ENCODE measurements around the gene HDAC5.
"Not testable (repeated sequence)": the region's sequence is repeated elsewhere in the genome, so short reads cannot be mapped to it uniquely, and the experiment has no call there.

HDAC5 gene

DNA sequence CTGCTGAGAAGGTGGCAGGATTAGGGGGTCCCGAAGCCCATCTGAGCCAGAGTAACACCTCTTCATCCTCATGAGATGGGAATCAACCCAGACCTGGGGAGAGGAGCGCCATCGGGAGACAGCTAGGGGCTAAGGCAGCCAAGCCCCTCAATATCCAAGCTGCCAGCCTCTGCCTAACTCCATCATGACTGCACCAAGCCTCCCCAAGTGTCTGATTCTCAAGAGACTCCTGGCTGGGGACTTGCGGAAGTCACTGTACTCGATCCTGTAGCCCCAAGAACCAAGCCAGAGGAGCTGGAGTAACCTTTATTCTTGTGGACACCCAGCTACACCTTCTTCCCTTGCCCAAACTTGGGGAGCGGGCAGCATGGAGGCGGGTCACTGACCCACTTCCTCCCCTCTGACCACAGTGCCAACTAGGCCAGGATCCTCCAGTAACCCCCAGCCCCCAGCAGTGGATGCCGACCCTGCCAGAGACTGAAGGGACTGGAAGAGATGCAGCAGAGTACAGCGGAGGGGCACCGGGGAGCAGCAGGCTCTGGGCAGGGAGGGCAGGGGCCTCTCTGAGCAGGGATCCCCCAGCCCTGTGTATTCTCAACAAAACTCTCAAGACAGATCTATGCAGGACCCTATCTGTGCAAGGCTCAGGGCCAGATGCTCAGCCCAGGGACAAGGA is 13.3 kb downstream of the HDAC5 start:
- no peak for DNase-seq

DNA sequence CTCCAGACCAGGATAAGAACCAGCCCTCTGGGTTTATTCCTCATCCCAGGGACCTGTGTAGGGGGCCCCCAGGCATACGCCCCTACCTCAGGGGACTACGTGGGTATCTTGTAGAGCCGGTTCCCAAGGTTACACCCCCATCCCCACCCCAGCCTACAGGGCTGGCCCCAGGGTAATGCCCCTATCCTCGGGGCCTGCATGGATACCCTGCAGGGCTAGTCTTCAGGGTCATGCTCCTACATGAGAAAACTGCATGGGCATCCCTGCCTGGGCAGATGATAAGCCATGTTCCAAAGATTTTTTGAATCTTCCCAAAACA is 14.2 kb downstream of the HDAC5 start:
- DNase-seq, result no peak

DNA sequence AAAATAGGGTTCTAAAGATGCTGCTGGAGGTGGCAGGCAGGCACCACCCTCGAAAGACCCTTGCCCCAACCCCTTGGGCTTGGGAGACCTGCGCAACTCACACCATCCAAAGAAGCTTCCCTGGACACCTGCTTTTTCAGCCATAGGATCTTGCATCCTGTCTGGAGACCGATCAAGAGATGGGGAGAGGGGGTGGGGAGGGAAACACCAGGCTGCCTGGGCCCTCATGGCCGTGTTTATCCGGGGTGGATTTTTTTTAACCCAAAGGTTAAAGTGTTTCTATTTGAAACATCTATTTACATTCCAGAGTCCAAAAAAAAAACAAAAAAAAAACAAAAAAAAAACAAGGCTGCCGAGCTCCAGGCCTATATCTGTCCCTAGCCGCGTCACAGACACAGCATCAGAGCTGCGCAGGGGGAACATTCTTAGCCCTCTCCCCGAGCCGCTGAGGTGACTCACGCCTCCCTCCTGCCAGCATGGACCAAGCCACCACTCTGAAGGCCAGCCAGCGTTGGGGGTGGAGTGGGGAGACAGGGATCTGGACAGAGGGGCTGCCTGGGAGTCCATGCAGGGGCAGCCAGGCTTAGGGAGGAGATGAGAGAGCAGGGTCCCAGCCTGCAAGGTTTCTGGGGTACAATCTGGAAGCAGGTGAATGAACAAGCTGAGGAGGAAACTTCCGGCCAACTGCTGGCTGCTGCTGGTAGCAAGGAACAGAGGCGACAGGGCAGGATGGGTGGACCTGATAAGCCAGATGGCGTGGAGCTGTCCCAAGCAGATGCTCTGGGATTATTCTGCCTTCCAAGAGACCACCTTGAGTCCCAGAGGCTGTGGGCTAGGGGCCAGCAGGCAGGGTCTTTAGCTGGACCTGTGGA is 14.8 kb downstream of the HDAC5 start:
- DNase-seq, result no peak

DNA sequence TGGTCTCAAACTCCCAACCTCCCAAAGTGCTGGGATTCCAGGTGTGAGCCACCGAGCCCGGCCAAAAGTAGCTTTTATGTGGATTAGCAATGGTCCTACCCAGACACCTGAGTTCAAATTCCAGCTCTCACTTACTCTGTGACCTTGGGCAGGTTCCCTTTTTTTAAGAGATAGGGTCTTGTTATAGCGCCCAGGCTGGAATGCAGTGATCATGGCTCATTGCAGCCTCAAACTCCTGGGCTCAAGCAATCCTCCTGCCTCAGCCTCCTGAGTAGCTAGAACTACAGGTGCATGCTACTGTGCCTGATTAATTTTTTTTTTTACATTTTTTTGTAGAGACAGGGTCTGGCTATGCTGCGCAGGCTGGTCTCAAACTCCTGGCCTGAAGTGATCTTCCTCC is 16.6 kb downstream of the HDAC5 start:
- no peak for DNase-seq

DNA sequence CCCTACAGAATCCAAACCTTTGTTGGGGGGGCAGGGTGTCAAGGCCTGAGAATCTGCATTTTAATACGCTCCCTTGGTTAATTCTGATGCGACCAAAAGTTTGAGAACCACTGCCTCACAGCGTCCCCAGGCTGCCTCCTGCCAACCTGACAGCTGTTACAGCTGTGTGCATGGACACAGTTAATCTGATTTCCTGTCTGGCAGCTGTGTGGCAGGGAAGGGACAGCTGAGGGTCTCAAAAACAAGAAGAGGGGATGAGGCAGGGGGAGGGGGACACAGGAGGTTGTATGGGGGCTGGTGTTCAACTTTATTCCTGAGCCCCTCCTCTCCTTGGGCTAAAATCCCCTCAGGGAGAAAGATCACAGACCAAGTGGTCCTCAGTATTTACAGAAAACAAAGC is 17.5 kb downstream of the HDAC5 start:
- no peak for DNase-seq

DNA sequence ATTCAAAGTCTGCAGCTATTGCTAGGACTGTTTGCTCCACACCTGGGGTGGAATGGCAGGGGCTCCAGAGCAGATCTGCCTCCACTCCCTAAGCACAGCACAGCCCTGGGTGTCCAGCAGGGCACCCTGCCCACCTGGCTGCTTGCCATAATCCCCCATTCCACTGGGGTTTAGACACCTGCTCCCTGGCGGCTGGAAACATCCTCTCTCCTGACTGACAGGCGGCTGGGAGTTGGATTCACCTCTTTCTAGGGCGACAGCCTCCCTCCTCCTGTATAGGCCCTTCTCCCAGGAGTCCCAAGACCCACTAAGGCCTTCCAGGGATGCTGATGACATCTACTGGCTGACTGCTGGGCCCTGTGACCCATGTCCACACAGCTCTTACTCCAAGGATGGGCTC is 18.0 kb downstream of the HDAC5 start:
- DNase-seq, result no peak

DNA sequence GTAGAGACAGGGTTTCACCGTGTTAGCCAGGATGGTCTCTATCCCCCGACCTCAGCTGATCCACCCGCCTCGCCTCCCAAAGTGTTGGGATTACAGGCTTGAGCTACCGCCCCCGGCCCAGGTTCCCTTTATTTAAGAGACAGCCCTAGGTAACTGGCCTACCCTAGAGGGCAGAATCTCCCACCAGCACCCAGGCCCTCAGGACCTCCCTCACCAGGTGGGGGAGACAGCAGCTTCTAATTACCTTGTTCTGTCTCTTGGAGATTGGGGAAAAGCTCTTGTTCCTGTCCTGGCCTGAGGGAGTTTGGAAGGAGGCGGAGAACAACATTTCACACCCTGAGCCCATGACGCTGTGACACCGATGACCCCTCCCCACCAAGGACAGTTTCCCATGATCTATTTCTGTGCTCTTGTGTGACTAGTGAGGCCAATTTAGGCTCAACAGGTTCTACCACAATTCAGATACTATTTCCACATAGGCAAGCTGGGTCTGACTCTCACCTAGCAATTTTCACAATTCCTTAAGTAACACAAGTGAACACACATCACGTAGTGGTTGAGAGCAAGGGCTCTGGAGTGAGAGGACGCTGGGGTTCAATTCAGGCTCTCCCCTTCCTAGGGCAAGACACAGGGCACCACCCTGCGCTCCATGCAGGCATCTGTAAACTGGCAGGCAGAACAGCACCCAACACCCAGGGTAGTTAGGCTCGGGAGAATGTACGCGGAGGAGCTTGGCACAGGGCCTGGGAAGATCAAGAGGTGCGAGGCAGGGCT is 20.4 kb downstream of the HDAC5 start:
- DNase-seq, result no peak

DNA sequence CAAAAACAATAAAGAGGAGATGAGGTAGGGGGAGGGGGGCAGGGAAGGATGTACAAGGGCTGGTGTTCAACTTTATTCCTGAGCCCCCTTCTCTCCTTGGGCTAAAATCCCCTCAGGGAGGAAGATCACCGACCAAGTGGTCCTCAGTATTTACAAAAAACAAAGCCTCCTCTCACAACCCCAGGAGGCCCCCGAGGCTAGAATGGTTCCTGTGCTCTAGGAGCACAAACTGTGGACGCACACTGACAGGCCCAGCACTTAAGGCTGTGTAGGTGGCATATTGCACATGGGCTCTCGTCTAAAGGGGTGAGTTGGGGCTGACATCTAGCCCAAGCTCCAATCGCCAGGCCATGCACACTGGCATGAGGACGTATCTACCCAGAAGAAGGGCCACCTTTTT is 21.6 kb downstream of the HDAC5 start:
- not testable (repeated sequence) for DNase-seq

DNA sequence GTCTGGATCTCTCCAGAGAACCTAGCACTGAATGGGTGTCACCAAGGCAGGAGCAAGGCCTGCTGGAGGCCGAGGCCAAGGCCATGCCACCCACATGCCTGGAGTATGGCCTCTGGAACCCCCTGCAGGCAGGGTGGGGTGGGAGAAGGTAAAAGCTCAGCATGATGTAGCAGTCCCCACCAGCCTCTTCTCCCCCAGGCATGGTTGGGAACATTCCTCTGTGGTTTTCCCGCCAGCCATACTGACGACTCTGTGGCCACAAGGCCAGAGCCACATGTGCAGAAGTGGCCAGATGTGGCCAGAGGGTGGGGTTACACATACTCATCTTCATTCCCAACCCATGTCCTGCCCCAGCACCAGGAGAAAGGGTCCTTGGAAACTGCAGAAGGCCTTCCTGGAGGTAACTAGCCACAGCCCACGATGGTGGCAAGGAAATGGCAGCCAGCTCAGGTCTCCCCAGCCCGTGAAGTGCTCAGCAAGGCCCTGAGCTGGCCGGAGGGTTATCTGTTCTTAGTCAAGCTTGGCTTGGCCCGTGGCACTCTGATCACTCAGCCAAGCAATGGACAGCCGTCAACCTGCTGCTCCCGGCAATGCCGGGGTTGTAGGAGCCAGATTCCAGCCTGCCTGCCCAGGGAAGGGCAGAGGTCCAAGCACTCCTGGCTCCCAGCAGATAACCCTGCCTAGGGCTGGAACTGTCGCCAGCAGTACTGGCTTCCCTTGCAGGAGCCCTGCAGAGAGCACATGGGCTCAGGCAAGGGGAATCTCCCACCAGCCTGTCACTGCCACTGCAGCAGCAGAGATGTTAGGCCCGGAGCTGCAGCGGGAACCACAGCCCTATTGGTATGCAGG is 26.1 kb downstream of the HDAC5 start:
- DNase-seq, result no peak

DNA sequence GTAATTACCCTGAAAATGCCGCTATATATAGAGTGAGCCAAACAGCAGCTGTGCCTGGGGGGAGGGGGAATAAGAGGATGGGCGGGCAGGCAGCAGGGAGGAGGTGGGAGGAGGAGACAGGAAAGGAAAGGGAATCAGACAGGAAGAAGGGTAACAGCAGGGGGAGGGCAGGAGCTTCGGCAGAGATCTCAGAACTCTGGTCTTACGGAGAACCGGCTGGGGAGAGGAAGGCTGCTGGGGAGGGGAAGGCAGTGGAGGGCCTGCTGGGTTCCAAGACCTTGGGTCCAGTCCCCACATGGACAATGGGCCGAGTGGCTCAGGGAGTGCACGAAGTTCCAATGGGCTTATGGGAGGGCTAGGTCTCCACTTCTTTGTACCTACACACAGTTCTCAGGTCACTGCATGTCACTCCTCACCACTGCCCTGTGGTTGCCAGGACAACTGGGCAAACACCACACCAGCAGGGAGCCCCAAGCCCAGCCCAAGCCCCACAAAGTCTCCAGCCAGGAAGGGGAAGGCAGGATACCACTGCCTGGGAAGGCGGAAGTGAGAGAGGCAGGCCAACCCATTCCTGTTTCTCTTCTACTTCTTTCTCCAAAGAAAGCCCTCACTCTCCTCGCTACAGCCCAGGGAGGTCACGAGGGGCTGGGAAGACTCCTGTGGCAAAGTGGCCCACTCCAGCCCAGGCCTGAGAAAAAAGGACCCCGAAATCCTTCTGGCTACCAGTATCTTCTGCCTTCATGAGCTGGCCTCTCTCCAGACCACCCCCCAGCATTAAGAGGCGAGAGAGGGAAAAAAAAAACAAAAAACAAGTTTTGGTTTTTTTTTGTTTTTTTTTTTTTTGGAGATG is 27.6 kb downstream of the HDAC5 start:
- no peak for DNase-seq

DNA sequence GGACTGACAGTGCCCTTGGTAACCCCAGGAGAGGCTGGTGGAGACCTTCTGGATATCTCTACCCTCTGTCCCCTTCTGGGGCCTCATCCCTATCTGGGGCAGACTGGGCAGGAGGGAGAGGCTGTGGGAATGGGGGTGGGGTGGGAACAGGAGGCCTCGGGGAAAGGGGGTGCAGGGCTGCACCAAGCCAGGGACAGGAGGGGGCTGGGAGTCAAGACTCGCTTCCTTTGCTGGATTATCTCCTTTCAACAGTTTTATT is 28.1 kb downstream of the HDAC5 start:
- no peak for DNase-seq

DNA sequence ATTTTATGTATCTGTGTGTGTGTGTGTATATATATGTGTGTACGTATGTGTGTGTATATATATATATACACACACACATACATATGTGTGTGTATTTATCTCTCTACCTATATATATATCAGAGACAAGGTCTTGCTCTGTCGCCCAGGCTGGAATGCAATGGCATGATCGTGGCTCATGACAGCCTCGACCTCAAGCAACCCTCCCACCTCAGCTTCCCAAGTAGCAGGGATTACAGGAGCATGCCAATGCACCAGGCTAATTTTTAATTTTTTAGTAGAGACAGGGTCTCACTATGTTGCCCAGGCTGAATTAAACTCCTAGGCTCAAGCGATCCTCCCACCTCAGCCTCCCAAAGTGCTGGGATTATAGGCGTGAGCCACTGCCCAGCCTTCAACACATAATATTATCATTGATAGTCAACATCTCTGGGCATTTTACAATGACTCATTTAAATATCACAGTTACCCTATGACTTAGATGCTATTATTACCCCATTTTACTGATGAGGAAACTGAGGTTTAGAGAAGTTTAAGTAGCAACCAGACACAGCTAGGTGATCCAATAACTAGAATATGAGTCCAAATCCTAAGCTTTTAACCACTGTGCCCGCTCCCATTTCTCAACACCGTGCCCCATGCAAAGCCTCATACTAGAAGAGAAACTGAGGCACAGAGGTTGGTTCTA is 28.6 kb downstream of the HDAC5 start:
- DNase-seq, result no peak

DNA sequence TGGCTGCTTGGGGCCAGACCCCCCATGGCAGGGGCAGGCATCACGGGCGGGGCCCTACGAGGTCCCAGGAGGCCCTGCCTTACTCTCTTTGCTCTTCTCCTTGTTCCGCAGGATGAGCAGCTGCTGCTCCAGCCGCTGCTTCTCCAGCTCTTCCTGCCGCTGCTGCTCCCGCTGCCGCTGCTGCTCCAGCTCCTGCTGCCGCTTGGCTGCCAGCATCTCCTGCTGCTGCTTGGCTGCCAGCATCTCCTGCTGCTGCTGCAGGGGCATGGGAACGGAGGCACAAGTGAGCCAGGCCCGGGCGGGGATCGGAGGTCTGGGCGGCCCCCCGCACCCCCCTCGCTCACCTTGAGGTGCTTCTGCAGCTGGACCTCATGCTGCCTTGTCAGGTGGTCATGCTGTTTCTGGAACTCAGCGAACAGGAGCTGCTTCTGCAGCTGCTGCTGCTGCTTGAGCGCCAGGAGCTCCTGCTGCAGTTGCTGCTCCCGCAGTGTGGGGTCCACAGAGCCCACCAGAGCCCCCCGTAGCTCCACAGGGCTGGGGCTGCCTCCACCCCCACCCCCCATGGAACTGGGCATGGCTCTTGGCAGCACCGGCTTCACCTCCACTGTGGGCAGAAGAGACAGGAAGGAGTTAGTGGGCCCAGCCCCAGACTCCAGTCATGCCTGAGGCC is 30.1 kb downstream of the HDAC5 start:
- DNase-seq, result no peak

DNA sequence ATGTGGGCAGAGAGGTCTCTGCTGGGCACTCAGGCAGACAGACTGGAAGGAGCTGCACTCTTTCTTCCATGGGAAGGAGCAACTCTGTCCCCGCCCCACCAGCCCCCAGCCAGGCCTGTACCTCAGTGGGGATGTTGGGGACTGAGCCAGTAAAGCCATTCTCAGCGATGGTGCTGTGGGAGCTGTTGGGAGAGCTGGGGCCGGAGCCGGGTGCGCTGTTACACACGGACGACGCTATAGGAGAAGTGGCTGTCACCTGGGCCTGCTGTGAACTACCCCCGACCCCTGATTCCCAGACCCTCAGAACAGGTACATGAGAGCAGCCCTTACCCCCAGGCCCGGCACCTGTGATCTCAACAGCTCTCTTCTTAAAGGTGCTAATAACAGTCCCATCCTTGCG is 31.4 kb downstream of the HDAC5 start:
- no peak for DNase-seq

DNA sequence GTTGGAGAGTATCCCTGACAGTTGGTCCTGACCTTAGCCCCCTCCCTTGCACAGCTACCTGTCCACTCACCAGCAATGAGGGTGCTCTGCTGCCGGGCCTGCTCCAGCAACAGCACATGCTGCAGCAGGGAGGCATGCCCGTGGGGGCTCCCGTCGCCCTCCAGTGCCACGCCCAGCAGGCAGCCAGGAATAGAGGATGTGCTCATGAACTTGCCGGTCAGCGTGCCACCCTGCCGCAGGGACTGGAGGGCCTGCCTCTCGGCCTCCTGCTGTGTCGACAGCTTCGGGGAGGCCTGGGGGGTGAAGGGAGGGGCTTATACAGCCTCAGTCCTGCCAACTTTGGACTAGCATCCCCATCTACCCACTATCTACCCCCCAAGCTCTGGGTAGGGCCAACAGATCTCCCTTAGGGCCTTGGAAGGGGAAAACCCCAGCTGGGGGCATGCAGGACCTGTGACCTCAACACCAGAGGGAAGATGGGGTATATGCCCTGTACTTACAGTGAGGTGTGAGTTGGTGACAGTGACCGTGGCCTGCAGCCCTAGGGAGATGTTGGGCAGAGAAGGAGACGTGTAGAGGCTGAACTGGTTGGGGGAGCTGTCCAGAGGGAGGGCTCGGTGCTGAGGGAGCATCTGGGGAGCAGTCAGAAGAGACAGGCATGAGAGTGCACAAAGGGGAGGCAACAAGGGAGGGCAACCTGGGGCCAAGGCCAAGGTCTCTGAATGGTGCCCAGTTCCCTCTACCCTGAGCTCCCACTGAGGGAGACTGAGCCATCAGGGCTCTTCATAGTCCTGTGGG is 32.0 kb downstream of the HDAC5 start:
- no peak for DNase-seq

DNA sequence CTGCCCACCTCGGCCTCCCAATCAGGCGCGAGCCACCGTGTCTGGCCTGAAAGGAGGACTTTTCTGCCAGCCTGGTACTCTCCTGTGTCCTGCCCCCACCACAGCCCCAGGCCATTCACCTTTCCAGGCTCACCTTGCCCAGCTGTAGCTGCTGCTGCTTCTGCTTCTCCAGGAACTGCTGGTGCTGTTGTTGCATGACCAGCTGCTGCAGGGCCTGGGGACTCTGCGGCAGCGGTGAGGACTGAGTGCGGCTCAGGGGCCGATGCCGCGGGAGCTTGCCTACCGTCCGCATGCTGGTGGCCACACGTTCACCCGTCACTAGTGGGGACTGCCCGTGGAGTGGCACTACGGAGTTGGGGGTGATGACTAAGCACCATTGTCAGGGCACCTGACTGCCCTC is 35.2 kb downstream of the HDAC5 start:
- DNase-seq, result no peak

DNA sequence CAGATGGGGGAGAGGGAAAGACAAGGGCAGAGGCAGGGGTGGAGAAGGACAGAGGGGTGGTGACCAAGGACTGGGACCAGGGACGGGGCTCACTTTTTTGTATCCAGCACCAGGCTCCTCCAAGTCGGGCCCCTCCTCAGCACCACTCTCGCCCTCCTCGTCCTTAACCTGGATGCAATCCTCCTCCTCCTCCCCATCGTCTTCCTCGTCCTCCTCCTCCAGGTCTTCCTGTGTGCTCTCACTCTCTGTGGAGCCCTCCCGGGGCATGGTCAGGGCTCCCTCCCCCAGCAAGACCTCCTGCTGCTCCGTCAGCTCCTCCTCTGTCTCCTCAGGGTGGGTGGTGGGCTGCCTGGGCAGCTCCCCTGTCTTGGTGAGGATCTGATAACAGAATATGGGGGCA is 36.1 kb downstream of the HDAC5 start:
- DNase-seq, result no peak

DNA sequence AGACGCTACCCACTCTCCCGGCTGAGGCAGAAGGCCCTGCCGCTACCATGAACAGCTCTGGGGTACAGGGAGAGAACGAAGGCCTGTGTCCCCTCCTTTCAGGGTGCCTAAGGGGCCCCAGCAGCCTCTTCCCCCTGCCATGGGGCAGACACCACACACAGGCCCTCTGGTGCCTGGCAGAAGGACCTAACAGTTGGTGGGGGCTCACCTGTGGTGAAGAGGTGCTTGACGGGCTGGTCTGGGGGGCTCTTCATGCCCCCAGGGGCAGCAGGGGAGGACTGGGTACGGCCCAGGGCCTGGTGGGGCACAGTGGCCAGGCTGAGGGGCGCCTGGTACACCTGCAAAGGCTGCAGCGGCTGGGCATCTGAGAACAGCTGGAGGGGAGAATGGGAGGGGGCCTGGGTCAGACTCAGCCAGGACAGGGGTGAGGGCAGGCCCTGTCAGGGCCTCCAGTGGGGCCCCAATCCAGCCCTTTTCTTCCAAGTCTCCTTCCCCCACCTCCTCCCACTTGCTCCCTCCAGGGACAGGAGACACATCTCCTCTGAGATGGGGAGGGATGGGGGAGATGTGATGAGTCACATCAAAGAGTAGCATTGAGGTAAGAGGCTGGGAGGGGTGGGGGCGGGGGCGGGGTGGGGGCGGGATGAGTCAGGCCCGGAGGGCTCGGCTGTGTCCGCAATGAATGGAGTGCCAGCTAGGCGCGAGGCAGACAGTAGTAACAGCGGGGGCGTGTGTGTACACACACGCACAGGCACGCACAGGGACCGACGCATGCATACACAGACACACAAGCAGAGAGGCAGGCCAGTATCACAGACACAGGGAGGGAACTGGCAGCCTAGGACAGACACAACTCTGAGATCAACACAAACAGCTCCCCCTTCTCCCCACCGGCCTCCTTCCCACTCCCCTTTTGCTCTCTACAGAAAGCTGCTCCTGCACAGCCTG is 36.8 kb downstream of the HDAC5 start:
- peak; percentile 76 for DNase-seq

DNA sequence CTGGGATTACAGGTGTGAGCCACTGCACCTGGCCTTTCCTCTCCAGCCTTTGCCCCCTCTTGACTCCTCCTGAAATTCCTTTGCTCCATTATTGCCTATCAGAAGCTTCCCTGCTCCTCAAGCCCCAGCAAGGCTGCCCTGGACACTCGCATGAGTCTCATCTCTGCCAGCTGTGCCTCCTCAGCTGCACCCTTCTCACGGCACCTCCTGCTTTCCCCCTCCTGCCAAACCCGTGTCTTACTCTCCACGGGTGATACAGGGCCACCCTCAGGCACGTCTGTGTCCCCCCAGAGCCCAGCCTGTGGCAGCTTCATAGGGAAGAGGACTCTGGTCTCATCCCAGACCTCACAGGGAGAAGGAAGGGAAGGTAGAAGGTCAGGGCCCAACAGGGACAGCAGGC is 37.5 kb downstream of the HDAC5 start:
- DNase-seq, result no peak
